HEK293 (cell line): ENCODE measurements around the gene SGPL1.
A peak's percentile ranks its signal among the peaks of the same experiment; 100 is the strongest.

Experiments used
- CTCF ChIA-PET: fragments of 350-600 bp; formaldehyde crosslinking; extraction: SDS; loops from one replicate; lab custom pipeline; 2021; ENCODE audit warnings: antibody characterized with exemption; lab: Yijun Ruan, JAX
- POLR2A ChIA-PET: fragments of 300-600 bp; formaldehyde crosslinking; extraction: SDS; loops from one replicate; lab custom pipeline; 2020; ENCODE audit warnings: antibody characterized with exemption, inconsistent platforms; lab: Yijun Ruan, JAX
- H3K27ac ChIP-seq: fragments of 200-500 bp; sonication (Bioruptor generic); 2 replicates; pipeline ENCODE4 v1.5.1; 2014; ENCODE audit warnings: low read depth, low read length, control low read depth, inconsistent platforms; ENCODE audit errors: extremely low read depth
- H3K36me3 ChIP-seq, 2 experiments: fragments of 200-500 bp in 1 of 2; sonication (Bioruptor generic) in 1 of 2; 1 replicate in 1 of 2; 2 replicates in 1 of 2; pipeline ENCODE4 v1.5.1; 2014 to 2017; ENCODE audit warnings: inconsistent platforms in 2 of 2, low read length in 2 of 2; ENCODE audit not compliant: control insufficient read depth in 2 of 2, insufficient read depth in 1 of 2
- H3K4me1 ChIP-seq: fragments of 200-500 bp; sonication (Bioruptor generic); 2 replicates; pipeline ENCODE4 v1.5.1; 2014; ENCODE audit warnings: mild to moderate bottlenecking, low read length, inconsistent platforms; ENCODE audit not compliant: control insufficient read depth, insufficient read depth
- H3K4me3 ChIP-seq: 2 replicates; pipeline ENCODE4 v1.5.1; 2011; ENCODE audit warnings: low read depth, mild to moderate bottlenecking, control low read depth, low read length, moderate library complexity
- H3K9me3 ChIP-seq: fragments of 200-500 bp; sonication (Bioruptor generic); 2 replicates; pipeline ENCODE4 v1.5.1; 2014; ENCODE audit warnings: low read depth, low read length, inconsistent platforms; ENCODE audit not compliant: control insufficient read depth, insufficient read depth
- GLIS2 ChIP-seq: fragments of 450-650 bp; formaldehyde crosslinking; IDR thresholded peaks from 2 replicates; pipeline ENCODE4 v1.5.1; 2016; ENCODE audit warnings: missing biosample characterization, missing genetic modification characterization
- TSHZ1 ChIP-seq: fragments of 450-650 bp; formaldehyde crosslinking; IDR thresholded peaks from 2 replicates; pipeline ENCODE4 v1.5.1; 2016; ENCODE audit warnings: missing biosample characterization, missing genetic modification characterization, borderline replicate concordance
- ZEB2 ChIP-seq: fragments of 450-650 bp; formaldehyde crosslinking; IDR thresholded peaks from 2 replicates; pipeline ENCODE4 v1.5.1; 2016; ENCODE audit warnings: missing biosample characterization, missing genetic modification characterization
- ZFP69B ChIP-seq: fragments of 450-650 bp; formaldehyde crosslinking; IDR thresholded peaks from 2 replicates; pipeline ENCODE4 v1.5.1; 2016; ENCODE audit warnings: missing biosample characterization, missing genetic modification characterization
- ZIC2 ChIP-seq: fragments of 450-650 bp; formaldehyde crosslinking; IDR thresholded peaks from 2 replicates; pipeline ENCODE4 v1.5.1; 2016; ENCODE audit warnings: missing biosample characterization, missing genetic modification characterization
- ZNF280C ChIP-seq: fragments of 450-650 bp; formaldehyde crosslinking; IDR thresholded peaks from 2 replicates; pipeline ENCODE4 v1.5.1; 2016; ENCODE audit warnings: missing biosample characterization, missing genetic modification characterization
- ZNF335 ChIP-seq: fragments of 450-650 bp; formaldehyde crosslinking; conservative IDR thresholded peaks from 2 replicates; pipeline ENCODE4 v1.5.1; 2016; ENCODE audit warnings: missing biosample characterization, missing genetic modification characterization
- ZNF350 ChIP-seq: fragments of 450-650 bp; formaldehyde crosslinking; IDR thresholded peaks from 2 replicates; pipeline ENCODE4 v1.5.0; 2017; ENCODE audit warnings: missing biosample characterization, mild to moderate bottlenecking, missing genetic modification characterization
- ZNF391 ChIP-seq: fragments of 450-650 bp; formaldehyde crosslinking; IDR thresholded peaks from 2 replicates; pipeline ENCODE4 v1.5.1; 2016; ENCODE audit warnings: low read depth, missing biosample characterization, missing genetic modification characterization, borderline replicate concordance
- ZNF394 ChIP-seq: fragments of 450-650 bp; formaldehyde crosslinking; IDR thresholded peaks from 2 replicates; pipeline ENCODE4 v1.5.1; 2016; ENCODE audit warnings: missing biosample characterization, missing genetic modification characterization, mild to moderate bottlenecking, moderate library complexity, borderline replicate concordance
- ZNF558 ChIP-seq: fragments of 450-650 bp; formaldehyde crosslinking; IDR thresholded peaks from 2 replicates; pipeline ENCODE4 v1.5.1; 2016; ENCODE audit warnings: missing biosample characterization, missing genetic modification characterization
- ZNF623 ChIP-seq: fragments of 450-650 bp; formaldehyde crosslinking; IDR thresholded peaks from 2 replicates; pipeline ENCODE4 v1.5.1; 2016; ENCODE audit warnings: missing biosample characterization, missing genetic modification characterization
- ZNF660 ChIP-seq: fragments of 450-650 bp; IDR thresholded peaks from 2 replicates; pipeline ENCODE4 v1.5.1; 2018; ENCODE audit warnings: missing biosample characterization, mild to moderate bottlenecking, missing genetic modification characterization
- ZNF792 ChIP-seq: fragments of 450-650 bp; formaldehyde crosslinking; IDR thresholded peaks from 2 replicates; pipeline ENCODE4 v1.5.1; 2016; ENCODE audit warnings: missing biosample characterization, missing genetic modification characterization

Gene SGPL1

GRCh38 chr10:70890917-70891431, 75.2 kb downstream of the SGPL1 start (continued):
- no peak for TF ChIP-seq ZNF660 (tag by site-specific recombination)
- no peak for TF ChIP-seq ZNF558
- peak; percentile 81 for TF ChIP-seq ZIC2 (tag by site-specific recombination)
- TF ChIP-seq ZNF335, result no peak
- peak; percentile 83 for TF ChIP-seq ZFP69B

GRCh38 chr10:70891627-70892026, 75.9 kb downstream of the SGPL1 start:
- no peak overlapping the region for H3K4me3 ChIP-seq
- no peak overlapping the region for H3K27ac ChIP-seq
- peaks cover 4% of the 10 kb centered on the region for H3K4me1 ChIP-seq
- CTCF ChIA-PET, result interaction anchor here (0.6 to 1.2 kb wide), 2 partner anchors 10 to 12 kb away, joined by 3 to 9 read pairs; no protein-coding TSS in a partner anchor
- no peaks in the 10 kb centered on the region for H3K36me3 ChIP-seq
- H3K9me3 ChIP-seq, result no peaks in the 10 kb centered on the region
- POLR2A ChIA-PET, result no interaction called here
- TF ChIP-seq TSHZ1 (tag by site-specific recombination) (no peak), ZNF280C (tag by site-specific recombination) (no peak), GLIS2 (tag by site-specific recombination) (no peak), ZNF623 (tag by site-specific recombination) (no peak), ZNF391 (tag by site-specific recombination) (no peak), ZEB2 (tag by site-specific recombination) (no peak)

GRCh38 chr10:70892631-70893030, 76.9 kb downstream of the SGPL1 start:
- no peak overlapping the region for H3K4me3 ChIP-seq
- ChIA-PET POLR2A (no interaction called here), CTCF (interaction anchor here (0.6 to 1.0 kb wide), 2 partner anchors 20 to 392 kb away, joined by 3 read pairs; no protein-coding TSS in a partner anchor)
- TF ChIP-seq ZNF394 (tag by site-specific recombination) (no peak), ZNF350 (no peak), ZNF792 (tag by site-specific recombination) (no peak)
- no peak overlapping the region for H3K27ac ChIP-seq
- H3K9me3 ChIP-seq, result no peaks in the 10 kb centered on the region
- H3K36me3 ChIP-seq, result no peaks in the 10 kb centered on the region
- peaks cover 4% of the 10 kb centered on the region for H3K4me1 ChIP-seq
